DOHH2 (cell line): Measurements from ENCODE around the gene STX1B.

Experiments used
- CTCF ChIP-seq: fragments of 200-600 bp; sonication (generic); IDR thresholded peaks from one replicate; pipeline ENCODE4 v1.5.1; 2014; ENCODE audit warnings: antibody characterized with exemption, mild to moderate bottlenecking, low read depth, low read length; ENCODE audit not compliant: poor library complexity, severe bottlenecking
- EZH2phosphoT487 ChIP-seq: fragments of 200-600 bp; sonication (generic); IDR thresholded peaks from 2 replicates; pipeline ENCODE4 v1.6.1; 2017; ENCODE audit warnings: borderline replicate concordance, mild to moderate bottlenecking, antibody characterized with exemption, low read length, moderate library complexity, mixed read lengths

- TF ChIP-seq CTCF (no peak), EZH2phosphoT487 (no peak)
Measured at GRCh38 chr16:31009894-31010584, 399 bp downstream of the STX1B start.
